ENCODE data around the gene IRF2BPL.
"Not testable (repeated sequence)": the region's sequence is repeated elsewhere in the genome, so short reads cannot be mapped to it uniquely, and the experiment has no call there.

- TF ChIP-seq, protein P1, sequence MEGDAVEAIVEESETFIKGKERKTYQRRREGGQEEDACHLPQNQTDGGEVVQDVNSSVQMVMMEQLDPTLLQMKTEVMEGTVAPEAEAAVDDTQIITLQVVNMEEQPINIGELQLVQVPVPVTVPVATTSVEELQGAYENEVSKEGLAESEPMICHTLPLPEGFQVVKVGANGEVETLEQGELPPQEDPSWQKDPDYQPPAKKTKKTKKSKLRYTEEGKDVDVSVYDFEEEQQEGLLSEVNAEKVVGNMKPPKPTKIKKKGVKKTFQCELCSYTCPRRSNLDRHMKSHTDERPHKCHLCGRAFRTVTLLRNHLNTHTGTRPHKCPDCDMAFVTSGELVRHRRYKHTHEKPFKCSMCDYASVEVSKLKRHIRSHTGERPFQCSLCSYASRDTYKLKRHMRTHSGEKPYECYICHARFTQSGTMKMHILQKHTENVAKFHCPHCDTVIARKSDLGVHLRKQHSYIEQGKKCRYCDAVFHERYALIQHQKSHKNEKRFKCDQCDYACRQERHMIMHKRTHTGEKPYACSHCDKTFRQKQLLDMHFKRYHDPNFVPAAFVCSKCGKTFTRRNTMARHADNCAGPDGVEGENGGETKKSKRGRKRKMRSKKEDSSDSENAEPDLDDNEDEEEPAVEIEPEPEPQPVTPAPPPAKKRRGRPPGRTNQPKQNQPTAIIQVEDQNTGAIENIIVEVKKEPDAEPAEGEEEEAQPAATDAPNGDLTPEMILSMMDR (optimal IDR thresholded peaks at IDR 0.05 in 1 of 3, IDR thresholded peaks at IDR 0.05 in 1 of 3, conservative IDR thresholded peaks at IDR 0.05 in 1 of 3; ENCODE audit: extremely low read depth in 1 of 3, insufficient read depth in 2 of 3, low read length in 3 of 3), result not testable (repeated sequence)
- not testable (repeated sequence) for TF ChIP-seq EZH2 (IDR thresholded peaks at IDR 0.05; ENCODE audit: low read length)
Observed at GRCh38 chr14:77021424-77021823, 7.1 kb downstream of the IRF2BPL start.
